HG02623 (cell line): ENCODE measurements around the gene RPS6KA1.
"Not testable (repeated sequence)": the region's sequence is repeated elsewhere in the genome, so short reads cannot be mapped to it uniquely, and the experiment has no call there.

ENCODE experiments used
- ATAC-seq: cut with Tn5 transposase; IDR thresholded peaks from one replicate; pipeline ENCODE4 v1.9.1; 2021; ENCODE audit warnings: moderate library complexity; ENCODE audit not compliant: unreplicated experiment

The RPS6KA1 gene

GRCh38 chr1:26552720-26553119, 23.2 kb downstream of the RPS6KA1 start:
- ATAC-seq: no peak

DNA sequence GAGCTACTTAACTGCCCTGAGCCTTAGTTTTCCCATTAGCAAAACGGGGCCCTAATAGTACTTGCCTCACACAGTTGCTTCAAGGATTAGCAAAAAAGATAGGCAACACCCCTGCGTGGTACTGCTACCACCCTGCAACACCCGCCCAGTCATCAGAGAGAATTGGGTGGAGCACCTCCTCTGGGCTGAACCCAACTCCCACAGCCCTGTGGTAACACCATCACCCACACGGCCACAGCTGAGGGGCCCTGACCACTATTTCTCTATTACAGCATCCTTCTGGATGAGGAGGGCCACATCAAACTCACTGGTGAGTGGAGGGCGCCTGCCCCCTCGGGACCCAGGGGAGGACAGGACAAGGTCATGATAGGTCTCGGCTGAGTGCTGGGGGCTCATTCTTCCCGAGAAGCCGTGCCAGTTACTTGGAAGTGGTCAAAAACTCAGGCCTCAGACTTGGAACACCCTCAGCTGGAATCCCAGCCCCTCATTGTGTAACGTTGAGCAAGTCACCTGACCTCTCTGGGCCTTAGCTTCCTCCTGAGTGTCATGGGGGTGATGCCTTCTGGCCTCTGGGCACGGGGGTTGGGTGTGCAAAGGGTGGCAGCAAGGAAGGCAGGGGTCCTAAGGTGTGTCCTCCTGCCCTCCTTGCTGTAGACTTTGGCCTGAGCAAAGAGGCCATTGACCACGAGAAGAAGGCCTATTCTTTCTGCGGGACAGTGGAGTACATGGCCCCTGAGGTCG, 24.6 kb downstream of the RPS6KA1 start:
- no peak for ATAC-seq

DNA sequence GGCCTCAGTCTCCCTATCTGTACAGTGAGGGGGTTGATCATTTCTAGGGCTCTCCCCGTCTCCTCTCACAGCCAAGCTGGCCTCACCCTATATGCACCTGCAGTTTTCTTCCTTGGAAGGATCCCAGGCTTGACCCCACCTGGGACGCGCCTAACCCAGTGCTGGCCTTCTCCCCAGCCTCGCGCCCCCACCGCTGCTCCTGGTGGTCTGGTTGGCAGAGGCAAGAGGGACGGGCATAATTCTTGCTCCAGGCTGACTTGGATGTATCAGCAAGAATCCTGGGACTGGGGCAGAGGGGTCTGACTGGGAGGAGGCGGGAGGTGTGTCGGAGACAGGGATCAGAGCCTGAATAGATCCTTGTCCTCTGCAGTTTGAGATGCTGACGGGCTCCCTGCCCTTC, 25.2 kb downstream of the RPS6KA1 start:
- ATAC-seq: no peak

- no peak for ATAC-seq
Measured at GRCh38 chr1:26555550-26555981, 26.0 kb downstream of the RPS6KA1 start.

- no peak for ATAC-seq
Measured at GRCh38 chr1:26556111-26556510, 26.6 kb downstream of the RPS6KA1 start.

DNA sequence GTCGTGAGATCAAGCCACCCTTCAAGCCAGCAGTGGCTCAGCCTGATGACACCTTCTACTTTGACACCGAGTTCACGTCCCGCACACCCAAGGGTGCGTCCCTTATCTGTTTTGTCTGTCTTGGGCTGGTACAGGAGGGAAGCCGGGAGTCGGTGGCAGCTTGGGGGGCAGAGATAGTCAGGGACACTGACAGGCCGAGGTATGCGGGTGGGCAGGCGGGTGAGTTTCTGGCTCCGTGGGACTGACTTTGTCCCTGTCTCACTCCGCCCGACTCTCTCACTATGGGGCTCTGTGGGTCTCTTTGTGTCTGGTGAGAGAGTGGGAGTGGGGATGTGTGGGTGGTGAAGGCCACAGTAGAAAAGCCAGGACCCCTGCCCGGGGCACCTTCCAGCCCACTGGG, 27.4 kb downstream of the RPS6KA1 start:
- no peak for ATAC-seq

- no peak for ATAC-seq
Measured at GRCh38 chr1:26558685-26559048, 29.1 kb downstream of the RPS6KA1 start.

DNA sequence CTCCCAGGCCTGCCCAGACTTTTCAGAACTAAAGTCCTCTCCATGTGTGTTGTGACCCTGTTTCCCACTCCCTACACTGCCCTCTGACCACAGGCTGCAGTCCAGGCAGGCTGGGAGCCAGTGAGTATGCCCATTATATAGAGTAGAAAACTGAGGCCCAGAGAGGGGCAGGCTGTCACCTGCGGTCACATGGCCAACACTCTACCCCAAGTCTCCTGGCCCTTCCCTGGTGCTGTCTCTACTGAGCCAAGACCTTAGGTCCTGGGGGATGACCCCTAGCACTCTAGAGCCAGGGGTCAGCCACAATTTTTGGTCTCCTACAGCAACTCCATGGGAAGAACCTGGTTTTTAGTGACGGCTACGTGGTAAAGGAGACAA, 30.8 kb downstream of the RPS6KA1 start:
- ATAC-seq: no peak

DNA sequence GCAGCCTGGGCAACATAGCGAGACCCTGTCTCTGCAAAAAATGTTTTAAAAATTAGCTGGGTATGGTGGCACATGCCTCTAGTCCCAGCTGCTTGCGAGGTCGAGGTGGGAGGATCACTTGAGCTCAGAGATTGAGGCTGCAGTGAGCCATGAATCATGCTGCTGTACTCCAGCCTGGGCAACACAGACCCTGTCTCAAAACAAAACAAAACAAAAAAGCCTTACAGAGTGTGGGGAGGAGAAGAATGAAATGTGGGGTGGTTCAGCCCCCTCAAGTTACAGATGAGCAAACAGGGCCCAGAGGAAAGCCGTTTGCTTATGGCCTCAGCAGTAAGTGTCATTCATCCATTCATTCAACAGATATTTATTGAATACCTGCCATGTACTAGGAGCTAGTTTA, 40.7 kb downstream of the RPS6KA1 start:
- no peak for ATAC-seq

DNA sequence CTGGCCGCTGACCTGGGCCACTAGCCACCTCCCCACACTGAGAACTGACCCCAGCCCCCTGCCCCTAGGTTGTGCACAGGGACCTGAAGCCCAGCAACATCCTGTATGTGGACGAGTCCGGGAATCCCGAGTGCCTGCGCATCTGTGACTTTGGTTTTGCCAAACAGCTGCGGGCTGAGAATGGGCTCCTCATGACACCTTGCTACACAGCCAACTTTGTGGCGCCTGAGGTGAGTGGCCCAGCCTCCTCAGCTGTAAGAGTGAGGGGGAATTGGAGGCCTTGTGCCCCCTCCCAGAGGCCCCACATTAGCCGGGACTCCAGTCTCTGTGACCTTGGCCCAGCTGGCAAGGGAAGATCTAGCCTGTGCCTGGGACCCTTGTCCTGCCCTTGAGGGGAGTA, 41.8 kb downstream of the RPS6KA1 start:
- no peak for ATAC-seq

- ATAC-seq: no peak
Measured at GRCh38 chr1:26574018-26574417, 44.5 kb downstream of the RPS6KA1 start.

DNA sequence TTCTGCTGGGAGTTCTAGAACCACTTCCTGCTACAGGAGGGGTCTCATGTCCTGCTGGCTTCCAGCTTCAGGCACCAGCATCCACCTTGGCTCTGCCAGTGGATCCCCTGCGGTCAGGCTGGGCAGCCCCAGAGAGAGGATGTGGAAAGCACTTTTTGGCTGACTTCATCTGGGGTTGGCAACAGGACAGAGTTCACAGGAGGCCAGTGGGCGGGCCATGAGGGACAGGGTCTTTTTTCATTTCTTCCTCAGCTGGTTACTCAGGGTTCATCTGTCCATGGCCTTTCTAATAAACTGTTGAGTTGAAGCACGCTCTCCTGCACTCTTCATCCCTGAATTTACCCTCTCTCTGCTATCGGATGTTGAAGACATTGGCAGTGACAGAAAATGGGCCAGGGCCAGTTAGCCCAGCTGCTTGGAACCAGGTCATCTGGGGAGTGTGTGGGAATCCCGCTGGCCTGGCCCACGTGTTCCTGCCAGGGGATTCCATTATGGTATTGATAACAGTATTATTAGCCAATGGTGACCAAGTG, 45.2 kb downstream of the RPS6KA1 start:
- no peak for ATAC-seq

DNA sequence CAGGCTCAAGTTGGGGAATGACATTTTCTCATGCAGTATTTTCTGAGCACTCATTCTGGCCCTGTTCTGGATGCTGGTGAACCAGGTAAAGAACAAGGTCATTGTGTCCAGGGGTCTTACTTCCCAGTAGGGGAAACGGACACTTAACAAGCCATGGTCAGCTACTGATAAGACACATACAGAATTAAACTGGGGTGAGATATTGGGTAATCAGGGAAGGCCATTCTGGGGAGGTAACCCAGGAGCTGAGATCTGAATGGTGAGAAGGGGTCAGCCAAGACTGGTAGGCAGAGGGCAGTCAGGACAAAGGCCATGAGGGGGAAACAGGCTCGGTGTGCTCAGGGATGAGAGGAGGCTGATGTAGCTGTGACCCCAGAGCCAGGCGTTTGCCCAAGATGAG, 45.8 kb downstream of the RPS6KA1 start:
- no peak for ATAC-seq

DNA sequence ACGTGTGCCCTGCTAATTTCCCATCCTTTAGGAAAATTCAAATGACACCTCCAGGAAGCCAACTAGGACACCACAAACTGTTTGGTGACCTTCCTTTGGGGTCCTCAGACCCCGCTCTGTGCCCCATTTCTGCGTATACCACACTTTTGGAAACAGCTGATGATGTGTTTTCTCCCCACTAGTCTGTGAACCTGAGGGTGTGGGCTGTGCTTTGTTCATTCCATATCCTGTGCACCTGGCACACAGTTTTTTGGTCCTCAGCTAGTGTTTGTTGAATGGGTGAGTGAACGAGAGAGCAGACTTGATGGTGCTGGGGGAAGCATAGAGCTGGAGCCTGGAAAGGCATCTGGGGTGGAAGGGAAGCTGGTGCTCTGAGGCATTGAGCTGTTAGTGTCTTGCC, 48.6 kb downstream of the RPS6KA1 start:
- ATAC-seq: no peak

DNA sequence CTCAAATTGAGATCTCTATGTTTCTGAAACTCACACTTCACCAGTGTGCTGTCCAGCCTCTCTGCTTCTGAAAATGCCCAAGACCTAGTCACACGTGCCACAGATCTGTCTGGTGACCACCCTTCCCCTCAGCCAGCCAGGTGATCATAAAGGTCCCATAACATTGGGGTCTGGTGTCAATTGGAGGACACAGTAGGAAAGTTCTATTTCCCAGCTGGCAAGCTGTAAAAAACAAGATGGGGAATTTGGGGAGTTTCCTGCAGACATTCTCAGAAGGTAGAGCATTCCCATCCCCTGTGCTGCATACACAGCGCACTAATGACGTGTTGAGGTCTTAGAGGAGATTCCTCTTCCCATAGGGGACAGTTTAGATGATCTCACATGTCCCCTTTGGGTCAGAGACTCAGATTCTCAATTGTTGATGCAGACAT, 50.1 kb downstream of the RPS6KA1 start:
- ATAC-seq: no peak

- ATAC-seq: no peak
Measured at GRCh38 chr1:26580116-26580515, 50.6 kb downstream of the RPS6KA1 start.

DNA sequence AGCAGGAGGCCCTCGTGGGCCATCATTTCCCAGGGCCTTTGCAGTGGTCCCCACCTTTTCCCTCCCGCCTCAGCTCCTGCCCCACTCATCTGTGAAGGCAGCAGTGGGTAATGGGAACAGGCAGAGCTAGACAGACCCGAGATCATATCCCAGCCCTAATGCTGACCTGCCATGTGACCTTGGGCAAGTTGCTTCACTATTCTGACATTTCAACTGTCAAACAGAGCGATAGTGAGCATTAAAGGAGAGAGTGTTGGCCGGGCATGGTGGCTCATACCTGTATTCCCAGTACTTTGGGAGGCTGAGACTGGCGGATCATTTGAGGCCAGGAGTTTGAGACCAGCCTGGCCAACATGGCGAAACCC, 51.7 kb downstream of the RPS6KA1 start:
- ATAC-seq: no peak

GRCh38 chr1:26582053-26582835, 52.7 kb downstream of the RPS6KA1 start:
- no peak for ATAC-seq

GRCh38 chr1:26582836-26583460, 53.4 kb downstream of the RPS6KA1 start:
- no peak for ATAC-seq

DNA sequence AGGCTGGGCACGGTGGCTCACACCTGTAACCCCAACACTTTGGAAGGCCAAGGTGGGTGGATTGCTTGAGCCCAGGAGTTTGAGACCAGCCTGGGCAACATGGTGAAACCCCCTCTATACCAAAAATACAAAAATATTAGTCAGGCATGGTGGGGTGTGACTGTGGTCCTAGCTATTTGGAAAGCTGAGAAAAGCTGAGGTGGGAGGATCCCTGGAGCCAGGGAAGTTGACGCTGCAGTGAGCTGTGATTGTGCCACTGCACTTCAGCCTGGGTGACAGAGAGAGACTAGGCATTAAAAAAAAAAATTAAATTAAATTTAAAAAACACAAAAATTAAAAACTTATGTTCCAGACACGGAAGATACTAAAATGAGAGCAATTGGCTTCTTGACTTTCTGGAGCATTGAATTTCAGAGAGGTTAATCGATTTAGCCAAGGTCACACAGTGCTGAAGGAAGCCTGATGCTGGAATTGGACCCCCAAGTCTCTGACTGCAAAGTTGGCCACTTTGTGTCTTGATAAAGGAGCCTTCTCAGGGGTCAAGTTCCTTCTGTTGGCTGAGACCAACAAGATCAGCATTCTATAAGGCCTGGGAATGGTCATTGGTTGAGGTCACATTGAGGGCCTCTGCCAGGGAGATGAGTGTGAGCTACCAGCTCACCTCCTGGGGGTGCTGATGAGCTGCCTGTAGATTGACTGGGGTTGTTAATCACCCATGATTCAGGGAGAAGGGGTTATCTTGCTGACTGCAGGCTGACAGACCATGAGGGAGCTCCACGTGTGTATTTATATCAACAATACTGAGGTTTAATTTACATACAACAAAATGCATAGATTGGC, 54.3 kb downstream of the RPS6KA1 start:
- no peak for ATAC-seq

- not testable (repeated sequence) for ATAC-seq
Measured at GRCh38 chr1:26584588-26584987, 55.0 kb downstream of the RPS6KA1 start.
